GM21576 (cell line): ENCODE measurements around the gene CD34.
"Not testable (repeated sequence)": the region's sequence is repeated elsewhere in the genome, so short reads cannot be mapped to it uniquely, and the experiment has no call there.

Experiments used
- ATAC-seq: cut with Tn5 transposase; IDR thresholded peaks from one replicate; pipeline ENCODE4 v1.9.1; 2021; ENCODE audit warnings: mild to moderate bottlenecking, moderate library complexity; ENCODE audit not compliant: unreplicated experiment

Gene CD34

GRCh38 chr1:207877914-207878313 is 33.0 kb downstream of the CD34 start:
- ATAC-seq: not testable (repeated sequence)

GRCh38 chr1:207876131-207876530 is 34.8 kb downstream of the CD34 start:
- no peak for ATAC-seq

GRCh38 chr1:207875532-207875931 is 35.4 kb downstream of the CD34 start:
- no peak for ATAC-seq

DNA sequence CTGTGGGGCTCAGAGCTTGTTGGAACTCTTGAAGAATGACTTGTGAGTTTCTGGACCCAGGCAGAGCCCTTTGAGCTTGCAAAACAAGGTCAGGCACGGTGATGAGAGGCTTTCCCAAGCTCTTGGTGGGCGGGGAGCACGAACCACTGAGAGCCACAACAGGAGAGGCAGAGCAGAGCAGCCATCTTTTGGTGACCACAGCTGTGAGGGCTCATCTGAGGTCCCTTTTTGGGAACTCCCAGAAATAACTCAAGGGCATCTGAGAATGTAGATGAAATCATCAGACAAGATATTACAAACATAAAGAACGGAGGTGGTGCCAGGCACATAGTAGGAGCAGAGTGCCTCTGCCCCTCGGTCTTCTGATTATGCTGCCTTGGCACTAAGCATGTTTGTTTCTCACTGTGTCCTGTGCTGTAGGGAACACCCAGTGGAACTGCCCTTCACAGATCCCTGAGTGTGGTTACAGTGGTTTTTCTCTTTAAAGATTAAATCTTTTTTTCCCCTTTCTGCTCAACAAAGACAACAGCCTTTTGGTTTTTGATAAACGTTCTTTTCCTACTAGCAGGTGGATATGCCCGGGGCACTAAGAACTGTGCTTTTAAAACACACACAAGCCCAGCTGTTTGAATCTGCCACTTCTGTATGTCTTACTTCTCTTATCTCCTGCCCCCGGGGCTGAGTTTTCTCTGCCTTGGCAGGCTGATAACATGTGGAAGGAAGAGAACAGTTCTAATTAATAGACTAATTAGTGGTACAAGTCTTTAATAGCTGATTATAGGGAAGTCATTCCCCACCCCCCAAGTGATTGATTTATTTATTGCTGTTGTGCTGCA is 37.7 kb downstream of the CD34 start:
- no peak for ATAC-seq

GRCh38 chr1:207872621-207873020 is 38.3 kb downstream of the CD34 start:
- ATAC-seq: no peak

DNA sequence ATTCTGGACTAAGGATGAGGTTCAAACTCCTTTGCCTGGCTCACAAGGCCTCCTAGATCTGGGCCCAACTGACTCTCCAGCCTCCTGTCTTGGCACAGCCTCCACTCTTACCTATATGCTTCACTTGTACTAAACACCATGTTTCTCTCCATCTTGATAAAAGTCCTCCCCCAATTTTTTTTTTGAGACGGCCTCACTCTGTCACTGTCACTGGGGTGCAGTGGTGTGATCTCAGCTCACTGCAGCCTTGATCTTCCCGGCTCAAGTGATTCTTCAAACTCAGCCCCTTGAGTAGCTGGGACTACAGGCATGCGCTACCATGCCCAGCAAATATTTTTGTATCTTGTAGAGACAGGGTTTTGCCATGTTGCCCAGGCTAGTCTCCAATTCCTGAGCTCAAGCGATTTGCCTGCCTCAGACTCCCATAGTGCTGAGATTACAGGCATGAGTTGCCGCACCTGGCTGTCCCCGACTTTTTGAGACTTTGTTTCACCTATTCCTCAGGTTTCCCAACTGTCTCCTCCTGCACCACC is 39.7 kb downstream of the CD34 start:
- no peak for ATAC-seq

DNA sequence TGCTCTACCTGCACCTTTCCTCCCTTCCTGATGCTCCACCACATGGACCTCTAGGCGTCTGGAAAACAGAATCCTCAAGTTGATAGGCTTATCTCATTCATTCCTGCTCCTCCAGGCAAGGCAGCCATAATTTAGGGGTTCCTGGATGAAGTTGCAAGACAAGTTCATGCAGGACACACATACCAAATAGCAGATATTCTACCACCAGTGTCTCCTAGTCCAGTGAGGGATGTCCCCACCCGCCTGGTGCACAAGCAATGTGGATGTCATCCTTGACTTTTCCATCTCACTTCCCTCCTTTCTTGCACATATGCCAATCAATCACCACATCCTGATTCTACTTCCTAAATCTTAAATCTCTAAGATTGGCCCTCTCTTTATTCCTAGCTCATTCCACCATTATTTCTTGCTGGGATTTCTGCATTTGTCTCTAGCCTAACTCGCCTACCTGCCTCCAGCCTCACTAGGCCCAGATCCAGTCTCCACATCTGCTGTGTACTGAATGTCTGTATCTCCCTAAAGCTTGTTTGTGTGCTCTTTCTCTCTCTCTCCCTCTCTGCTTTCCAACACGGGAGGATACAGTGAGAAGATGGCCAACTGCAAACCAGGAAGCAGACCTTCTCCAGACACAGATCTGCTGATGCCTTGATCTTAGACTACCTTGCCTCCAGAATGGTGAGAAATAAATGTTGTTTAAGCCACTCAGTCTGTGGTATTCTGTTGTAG is 40.5 kb downstream of the CD34 start:
- ATAC-seq: no peak

- ATAC-seq: no peak
Measured at GRCh38 chr1:207869859-207870258, 41.1 kb downstream of the CD34 start.

DNA sequence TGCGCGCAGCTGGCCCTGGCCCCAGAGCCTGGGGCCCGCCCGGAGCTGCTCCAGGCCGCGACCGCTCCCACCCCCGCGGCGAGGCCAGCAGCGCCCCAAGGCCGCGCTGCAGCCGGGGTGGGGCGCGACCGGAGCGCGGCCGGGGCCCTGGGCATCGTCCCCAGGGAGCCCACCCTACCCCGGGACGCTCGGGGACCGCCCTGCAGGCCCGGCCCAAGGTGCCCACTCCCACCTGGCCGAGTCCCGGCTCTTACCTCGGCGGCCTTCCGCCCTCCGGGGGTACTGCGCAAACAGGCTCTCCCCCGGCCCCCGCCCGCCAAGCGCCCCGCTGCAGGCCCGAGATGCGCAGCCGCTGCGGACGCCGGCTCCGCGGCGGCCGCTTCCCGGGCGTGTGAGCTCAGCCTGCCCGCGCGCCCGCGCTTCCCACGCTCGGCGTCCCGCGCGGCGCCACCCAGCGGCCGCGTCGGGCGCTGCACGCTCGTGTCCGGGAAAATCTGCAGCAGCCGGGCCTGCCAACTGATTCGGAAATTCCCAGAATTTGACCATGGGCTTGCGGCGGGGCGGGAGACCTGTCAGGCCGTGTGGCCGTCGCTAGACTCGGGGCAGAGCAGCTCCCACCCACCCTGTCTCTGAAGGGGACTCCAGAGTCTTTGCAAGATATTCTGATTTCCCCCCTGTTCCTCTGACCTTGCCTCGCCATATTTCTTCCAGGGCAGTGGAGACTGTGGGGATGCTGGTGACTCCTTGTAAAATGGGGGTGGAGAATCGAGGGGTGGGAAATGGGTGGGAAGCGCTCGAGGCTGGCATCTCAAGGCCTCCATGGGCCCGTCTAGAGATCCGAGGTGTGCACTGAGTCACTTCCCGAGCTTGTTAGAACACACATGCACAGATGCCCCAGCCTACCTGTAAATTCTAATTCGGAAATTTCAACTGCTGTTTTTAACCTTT is 41.9 kb downstream of the CD34 start:
- ATAC-seq: peak; percentile 51

DNA sequence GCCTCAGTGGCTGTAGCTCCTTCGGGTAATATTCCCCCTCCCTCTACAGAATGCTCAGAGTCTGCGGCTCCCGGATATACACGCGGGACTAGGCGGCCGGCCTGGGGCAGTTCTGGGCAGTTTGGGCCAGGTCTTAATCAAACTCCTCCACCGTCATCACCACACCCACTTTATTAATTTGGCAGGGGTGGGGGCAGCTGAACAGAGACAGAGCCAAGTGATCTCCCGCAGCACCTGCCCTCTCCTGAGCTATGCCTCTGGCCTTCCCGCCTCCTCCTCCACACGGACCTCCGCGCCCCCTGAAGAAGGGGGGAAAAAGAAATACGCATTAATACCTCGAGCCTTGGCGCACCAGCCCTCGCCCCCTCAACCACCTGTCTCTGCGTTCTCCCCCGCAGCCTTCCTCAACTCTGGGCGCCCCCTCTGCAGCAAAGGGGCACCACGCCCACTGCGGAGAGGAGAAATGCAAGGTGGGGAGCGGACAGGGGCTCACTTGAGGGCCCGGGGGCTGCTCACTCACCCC is 42.6 kb downstream of the CD34 start:
- peak; percentile 15 for ATAC-seq

GRCh38 chr1:207867136-207868109 is 43.5 kb downstream of the CD34 start:
- ATAC-seq: no peak

DNA sequence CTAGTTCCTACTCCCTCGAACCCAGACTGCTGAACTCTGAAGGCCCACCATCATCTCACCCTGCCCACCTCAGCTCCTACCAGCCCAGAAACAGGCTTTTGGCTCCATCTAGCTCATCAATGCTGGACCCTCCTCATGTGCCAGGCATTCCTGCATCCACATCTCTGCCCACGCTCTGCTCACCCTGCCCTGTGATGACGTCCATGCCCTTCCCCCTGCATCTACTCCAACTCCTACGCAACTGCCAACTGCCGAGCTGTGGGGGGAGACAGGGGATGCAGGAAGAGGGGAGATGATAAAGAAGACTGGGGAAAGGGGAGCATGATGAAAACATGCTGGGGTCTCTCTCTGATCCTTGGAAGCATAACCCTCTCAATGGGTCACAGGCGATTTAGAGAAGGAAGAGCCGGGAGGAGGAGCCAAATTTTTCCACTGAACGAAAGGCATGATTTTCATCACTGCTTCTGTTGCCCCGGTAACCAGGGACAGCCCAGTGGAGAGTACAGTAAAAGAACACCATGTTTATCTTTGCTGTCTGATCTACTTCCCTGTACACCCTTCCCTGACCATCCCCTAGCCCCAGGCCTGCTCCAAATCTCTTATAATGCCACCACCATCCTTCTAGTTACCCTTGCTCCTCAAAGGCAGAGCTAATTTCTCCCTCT is 44.3 kb downstream of the CD34 start:
- no peak for ATAC-seq

GRCh38 chr1:207863893-207864535 is 46.9 kb downstream of the CD34 start:
- ATAC-seq: peak; percentile 55

DNA sequence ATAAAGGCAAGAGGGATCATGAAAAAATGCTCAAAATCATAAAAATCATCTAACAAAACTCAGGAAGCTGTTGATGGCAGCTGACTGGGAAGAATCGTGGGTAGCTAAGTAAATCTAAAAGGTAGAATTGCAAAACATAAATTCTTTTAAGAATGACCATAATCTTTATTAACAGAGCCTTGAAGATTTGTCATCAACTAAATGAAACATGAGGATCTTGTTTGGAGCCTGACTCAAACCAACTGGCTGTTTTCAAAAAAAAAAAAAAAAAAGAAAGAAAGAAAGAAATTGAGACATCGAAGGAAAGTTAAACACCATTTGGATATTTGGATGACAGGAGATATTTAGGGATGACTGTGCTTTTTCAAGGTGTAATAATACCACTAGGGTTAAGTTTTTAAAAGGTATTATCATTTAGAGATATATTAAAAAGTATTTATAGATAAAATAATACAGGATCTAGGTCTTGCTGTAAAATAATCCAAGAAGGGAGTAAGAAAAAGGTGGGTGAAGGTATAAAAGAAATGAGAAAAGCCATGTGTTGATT is 48.6 kb downstream of the CD34 start:
- no peak for ATAC-seq

- no peak for ATAC-seq
Measured at GRCh38 chr1:207861442-207862177, 49.3 kb downstream of the CD34 start.

DNA sequence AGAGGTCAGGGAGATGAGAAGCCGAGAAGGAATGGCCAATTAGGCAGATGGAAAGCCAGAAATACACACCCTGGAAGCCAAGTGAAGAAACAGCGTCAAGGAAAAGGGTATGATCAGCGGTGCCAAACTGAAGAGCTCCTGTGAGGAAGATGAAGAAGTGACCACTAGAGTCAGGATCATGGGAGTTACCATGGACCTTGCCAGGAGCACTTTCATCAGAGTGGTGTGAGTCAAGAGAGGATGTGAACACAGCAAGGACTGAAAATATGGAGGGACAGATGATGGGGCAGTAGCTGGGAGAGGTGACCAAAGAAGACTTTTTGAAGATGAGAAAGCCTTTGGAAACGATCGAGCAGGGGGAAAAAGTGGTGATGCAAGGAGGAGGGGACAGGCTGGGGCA is 50.4 kb downstream of the CD34 start:
- ATAC-seq: no peak

GRCh38 chr1:207858806-207859205 is 52.1 kb downstream of the CD34 start:
- no peak for ATAC-seq
